CD4-positive, alpha-beta T cell treated with Interleukin-4 for 4 hours (primary cell): ENCODE results near the gene STUM.
"Not testable (repeated sequence)": the region's sequence is repeated elsewhere in the genome, so short reads cannot be mapped to it uniquely, and the experiment has no call there.

Experiments
- DNase-seq: peaks from one replicate; pipeline ENCODE4 v3.0.0-alpha.2; 2020

The STUM gene, protein sequence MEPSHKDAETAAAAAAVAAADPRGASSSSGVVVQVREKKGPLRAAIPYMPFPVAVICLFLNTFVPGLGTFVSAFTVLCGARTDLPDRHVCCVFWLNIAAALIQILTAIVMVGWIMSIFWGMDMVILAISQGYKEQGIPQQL

DNA sequence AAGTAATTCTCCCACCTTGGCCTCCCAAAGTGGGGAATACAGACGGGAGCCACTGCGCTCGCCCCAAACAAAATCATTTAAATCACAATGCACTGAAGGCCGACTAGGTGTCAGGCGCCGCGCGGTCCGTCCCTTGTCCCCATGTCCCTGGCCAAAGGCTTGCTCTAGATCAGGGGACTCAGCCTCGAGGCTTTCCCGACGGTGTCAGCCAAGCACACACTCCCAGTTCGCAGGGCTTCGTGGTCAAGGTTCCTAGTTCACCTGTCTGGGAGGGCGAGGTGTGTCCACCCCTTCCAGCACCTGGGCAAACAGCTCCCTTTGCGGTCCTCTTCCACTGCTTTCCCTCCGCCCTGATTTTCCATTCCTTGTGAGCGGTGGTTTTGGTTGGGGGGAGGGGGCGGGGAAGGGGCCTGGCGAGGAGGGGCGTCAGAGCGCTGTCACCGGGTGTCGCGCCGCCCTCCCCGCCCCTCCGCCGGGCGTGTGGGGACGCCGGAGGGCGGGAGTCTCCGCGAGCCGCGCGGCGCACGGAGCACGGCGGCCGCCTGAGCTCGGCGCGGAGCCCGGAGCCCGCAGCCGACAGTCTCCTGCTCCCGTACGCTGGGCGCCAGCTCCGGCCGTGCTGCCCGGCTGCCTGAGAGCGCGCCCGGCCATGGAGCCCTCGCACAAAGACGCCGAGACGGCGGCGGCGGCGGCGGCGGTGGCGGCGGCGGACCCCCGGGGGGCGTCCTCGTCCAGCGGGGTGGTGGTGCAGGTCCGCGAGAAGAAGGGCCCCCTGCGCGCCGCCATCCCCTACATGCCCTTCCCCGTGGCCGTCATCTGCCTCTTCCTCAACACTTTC is at the start of gene STUM:
Gene STUM, plus strand, starts transcription at position 509 of the 838 bp plus-strand sequence. Its CDS starts 141 bp downstream, at position 650.
- DNase-seq, result no peak

DNA sequence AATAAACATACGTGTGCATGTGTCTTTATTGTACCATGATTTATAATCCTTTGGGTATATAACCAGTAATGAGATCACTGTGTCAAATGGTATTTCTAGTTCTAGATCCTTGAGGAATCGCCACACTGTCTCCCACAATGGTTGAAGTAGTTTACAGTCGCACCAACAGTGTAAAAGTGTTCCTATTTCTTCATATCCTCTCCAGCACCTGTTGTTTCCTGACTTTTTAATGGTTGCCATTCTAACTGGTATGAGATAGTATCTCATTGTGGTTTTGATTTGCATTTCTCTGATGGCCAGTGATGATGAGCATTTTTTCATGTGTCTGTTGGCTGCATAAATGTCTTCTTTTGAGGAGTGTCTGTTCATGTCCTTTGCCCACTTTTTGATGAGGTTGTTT is 48.9 kb upstream of the STUM start:
- DNase-seq, result not testable (repeated sequence)

DNA sequence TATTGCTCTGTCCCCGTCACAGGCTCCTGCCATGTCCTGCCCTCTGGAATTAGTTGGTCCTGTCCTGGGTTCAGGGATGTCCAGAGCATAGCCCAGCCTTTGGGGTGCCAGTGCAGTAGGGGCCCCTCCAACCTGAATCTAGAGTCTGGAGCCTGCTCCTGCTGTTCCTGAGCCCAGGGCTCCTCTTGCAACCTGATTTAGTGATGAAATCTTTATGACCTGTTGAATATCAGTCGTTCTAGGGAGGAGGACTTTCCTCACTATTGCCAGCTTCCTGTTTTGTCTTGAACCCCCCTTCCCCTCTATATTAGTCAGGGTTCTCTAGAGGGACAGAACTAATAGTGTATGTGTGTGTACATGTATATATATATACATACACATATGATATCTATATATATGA is 42.5 kb upstream of the STUM start:
- no peak for DNase-seq

DNA sequence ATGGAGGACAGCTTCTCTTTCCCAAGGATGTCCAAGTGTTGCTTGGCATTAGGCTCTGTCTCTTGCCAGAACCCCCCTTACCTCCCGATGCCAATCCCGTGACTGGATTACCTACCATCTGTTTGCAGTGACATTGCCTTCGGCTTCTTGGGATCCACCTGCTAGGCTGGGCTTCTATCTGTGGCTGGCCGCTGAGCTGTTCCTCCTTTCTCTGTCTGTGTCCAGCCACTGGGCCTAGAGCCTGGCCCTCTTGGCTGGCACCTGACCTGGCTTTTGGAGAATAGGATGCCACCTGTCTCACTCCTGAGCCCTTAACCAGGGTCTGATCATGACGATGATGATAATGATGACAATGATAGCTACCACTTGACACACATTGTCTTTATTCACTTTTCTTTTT is 41.6 kb upstream of the STUM start:
- DNase-seq, result no peak

DNA sequence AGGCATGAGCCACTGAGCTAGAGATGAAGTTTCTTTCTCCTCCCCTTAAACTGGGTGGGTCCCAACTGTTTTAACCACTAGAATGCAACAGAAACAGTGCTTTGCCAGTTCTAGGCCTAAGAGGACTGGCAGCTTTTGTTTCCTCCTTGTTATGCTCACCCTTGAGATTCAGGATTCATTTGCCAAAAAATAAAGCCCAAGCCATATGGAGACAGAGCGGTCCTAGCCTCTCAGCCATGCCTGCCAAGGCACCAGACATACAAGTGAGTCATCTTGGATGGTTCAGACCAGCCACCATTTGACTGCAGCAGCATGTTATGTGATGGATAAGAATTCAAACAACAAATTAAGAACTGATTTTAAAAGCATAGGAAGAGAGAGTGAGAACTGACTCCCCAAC is 38.1 kb upstream of the STUM start:
- DNase-seq, result no peak

DNA sequence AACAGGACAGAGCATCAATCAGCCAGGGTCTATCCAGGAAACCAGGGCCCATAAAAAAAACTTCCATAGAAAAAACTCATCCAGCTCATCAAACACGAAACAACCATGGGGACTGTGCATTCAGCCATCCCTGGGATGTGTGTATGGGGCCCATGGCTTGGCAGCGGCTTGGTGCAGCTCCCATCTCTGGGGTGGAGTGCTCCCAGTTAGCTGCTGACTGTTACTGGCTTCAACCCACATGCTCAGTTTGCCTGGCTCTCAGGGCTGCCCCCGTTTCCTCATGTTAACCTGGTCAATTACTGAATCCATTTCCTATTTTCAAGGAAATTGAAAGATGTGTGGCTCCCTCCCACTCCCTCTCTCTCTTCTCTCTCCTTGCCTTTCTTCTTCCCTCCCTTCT is 37.3 kb upstream of the STUM start:
- DNase-seq, result no peak

DNA sequence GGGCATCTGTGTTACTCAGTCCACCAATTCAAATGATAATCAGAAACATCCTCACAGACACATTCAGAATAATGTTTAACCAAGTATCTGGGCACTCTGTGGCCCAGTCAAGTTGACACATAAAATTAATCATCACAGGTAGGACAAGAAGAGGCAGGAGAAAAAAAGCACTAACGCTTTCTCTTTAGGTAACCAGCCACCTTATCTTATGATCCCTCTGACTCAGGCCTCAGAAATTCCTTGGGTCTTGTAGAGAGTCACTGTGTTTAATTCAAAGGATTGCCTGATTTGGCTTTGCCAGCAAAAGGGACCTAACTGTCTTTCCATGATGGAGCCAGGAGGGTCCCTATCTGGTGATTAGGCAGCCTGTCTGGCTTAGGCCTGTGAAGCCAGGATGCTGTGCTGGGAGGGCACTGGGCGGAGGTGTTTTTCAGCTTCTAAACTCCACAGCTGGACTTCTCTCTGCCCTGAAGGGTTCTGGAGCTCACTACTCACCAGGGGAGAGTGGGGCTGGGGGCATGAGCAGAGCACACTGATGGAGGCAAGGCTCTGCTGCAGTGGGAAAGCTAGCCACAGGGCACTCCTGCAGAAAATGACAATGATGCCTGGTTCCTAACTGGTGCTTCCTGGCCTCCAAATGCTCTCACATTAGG is 36.4 kb upstream of the STUM start:
- no peak for DNase-seq

DNA sequence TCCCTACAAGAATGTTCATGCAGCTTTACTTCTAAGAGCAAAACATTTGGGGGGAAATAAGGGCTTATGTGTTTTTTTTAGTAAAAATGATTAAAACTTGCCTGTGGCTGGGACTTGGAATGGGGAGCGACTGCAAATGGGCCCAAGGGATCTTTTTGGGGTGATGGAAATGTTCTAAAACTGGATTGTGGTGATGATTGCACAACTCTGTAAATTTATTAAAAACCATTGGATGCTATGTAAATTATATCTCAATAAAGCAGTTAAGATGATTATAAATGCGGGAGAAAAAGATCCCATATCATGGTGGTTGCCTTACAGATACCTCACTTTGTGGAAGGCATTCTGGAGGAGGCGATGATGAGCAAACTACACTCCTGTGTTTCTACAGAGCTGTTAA is 30.2 kb upstream of the STUM start:
- no peak for DNase-seq

DNA sequence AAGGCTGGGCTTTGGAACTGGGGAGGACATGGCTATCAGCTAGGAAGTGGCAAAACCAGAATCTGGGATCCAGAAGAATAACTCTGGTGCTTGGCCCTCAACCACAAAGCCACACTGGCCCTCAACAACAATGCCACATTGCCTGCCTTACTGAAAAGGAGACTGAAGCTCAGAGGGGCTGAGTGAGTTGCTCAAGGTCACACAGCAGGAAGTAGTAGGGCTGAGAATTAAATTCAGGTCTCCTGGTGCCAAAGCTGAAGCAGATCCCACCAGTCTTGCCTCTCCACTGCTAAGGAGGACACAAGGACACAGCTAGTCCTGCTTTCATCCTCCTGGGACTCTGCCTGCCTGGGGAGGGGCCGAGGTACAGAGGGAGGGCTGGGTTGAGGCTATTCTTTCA is 29.4 kb upstream of the STUM start:
- no peak for DNase-seq

DNA sequence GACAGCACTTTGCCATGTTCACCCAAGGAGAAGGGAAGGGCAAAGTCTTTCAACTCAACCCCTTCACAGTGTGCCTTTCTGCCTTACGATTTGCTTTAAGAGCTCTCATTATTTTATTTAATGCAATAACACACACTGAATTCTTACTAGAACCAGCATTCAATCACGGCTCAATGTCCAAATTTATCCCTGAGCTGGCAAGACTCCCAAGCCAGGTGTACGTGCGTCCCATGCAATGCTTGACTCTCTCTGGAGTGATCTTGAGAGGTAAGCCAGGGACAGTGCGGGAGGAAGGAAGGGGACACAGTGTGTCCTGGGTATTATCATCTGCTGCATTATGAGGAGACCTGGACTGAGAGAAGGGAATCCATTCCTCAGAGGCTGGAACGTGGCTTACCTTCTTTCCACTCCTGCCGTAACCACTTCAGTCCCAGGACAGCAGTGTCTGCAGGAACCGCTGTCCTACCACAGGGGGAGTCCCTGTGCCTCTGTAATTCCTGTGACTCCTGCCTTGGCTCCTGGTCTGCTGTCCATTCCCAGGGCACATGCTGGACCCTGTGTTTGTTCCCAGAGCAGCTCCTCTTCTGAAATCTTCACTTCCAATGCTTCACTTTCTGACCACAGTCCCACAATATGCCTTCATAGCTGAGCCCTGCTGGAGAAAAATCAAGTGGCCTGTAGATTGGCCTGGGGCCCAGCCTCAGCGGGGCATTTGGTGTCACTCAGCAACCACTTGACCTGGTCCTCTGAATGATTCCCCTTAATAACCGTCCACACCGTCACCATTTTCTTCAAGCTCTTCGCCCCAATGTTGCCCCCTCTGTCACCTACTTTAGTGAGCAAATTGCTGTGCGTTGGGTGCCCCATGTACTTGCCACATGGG is 28.6 kb upstream of the STUM start:
- DNase-seq, result no peak

DNA sequence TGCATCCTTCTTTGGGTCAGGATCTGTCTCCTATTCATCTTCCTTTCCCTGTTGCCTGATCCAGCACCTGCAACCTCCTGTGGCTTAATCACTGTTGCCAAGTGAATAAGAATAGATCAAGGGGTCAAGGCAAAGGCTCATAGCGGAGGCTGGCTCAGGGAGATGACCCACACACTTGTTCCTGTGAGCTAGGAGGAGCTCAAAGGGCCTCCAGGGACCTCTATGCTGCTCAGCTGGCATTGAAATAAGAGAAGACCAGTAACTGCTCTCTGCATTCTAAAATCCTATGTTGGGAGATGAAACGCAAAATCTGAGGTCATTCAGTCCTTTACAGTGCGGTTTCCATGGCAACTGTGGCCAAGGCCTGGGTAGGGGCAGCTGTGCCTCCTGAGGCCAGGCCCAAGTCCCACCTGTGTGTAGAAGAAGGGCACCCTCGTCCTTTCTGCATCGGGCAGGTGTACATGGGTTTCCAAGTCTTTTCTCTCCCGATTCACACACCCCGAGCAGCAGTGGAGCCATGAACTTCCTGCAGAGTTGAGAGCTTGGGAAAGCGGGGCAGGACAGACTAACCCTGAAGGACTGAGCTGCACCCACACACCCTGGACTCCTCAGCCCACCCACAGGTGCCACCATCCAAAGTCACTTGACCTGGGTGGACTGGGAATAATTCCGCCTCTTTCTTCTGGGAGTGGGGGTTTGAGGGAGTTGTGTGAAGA is 27.8 kb upstream of the STUM start:
- no peak for DNase-seq

DNA sequence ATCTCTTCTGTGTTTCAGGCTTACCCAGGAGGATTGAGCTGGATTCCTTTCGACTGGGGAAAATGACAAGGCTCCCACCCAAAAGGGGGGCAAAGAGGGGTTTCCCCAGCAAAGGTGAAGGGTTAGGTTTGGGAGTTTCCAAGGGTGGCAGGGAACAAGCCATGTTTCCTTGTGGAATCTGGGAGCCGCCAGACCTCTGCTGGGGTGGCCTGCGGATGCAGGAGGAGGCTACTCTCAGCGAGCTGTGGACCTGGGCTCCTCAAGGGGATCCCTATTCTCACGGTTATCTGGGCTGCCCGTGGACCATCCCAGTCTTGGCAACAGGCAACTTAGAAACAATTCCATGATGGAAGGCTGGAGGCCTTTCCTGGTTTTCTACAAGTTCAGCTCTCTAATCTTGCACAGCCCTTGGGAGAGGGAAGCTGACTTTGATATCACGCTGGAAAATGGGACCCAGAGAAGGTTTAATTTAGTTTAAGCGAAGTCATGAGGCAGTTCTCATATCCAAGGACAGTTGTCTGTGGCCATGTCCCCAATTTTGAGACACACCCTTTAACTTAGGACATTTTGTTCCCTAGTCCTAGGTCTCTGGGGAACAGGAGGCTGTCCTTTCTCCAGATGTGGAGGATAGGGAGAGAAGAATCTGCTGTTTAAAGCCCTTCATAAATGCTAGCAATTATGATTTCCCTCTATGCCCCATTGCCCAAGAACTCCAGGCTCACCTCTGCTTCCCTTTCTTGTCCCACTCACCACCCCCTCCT is 24.7 kb upstream of the STUM start:
- DNase-seq, result no peak

DNA sequence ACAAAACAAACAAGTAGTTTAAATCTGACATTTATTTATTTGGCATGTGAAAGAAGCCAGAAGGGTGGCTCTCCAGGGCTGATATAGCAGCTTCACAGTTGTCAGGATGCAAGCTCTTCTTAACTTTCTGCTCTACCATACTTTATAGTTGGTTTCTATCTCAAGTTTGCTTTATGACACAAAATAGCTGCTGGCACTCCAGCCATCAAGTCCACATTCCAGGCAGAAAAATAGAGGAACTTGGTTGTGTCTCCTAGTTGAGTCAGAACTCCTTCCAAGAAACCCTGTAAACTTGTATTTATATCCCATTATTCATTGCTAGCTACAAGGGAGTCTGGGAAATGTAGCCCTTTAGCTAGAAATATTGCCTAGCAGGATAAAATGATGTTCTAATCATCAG is 24.0 kb upstream of the STUM start:
- DNase-seq, result no peak

DNA sequence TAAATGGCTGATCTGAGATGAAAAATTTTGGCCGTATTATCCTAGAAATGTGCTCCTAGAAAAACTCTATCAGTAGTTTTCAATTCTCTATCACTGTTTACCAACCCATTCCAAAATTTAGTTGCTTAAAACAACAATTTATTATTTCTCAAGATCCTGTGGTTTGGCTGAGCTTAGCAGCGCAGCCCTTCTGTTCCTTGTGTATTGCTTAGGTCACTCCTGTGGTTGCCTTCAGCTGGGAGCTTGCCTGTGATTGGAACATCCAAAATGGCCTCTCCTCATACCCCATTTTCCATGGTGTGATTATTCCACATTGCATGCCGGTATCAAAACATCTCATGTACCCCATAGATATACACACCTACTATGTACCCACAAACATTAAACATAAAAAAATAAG is 22.8 kb upstream of the STUM start:
- no peak for DNase-seq

DNA sequence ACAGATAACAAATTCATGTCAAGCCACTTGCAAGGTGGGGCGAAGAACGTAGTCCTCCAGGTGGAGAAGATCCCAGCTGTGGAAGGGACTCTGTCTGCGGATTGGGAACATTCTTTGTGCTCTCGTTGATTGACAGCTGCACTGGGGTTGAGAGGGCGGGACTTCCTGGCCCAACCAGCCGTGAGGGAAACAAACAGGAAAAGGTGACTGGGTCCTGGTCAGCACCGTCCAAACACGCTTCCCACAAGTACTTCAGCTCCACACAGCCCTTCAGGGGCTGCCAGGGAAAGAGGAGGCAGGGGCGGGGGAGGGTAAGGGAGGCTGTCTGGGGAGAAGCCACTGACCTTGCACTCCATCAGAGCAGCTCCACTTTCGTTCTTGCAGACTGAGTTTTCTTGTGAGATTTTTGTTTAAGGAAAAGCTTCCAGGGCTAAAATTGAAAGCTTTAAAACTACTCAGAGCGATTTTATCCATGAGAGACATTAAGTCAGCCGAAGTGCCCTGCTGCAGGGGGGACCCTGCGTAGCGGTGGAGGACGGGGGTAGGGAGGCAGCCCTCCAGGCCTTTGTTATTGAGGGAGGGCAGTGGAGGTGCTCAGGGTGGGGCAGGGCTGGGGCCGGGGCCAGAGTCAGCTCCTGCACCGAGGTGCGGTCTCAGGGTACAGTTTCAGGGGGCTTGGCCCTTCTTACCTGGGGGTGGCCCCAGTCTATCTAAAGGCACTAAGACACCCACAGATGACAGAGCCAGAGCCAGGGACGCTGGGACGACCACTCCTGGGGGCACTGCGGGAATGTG is 21.6 kb upstream of the STUM start:
- no peak for DNase-seq

DNA sequence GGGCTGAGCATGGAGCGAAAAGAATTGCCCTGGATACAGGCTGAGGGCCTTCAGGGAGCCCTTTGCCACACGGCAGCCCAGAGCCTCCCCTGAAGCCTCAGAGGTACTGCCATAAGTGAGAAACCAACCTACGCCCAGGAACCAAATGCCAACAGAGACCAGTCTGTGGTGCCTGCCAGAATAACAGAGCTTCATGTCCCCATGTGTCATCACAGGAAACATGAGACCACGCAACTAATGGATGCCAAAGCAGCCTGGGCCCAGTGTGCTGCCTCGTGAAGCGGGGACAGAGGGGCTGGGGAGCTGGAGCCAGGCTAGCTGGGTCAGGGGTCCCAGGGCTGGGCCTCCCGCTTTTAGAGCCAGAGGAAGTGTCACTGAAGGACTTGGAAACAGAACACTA is 18.7 kb upstream of the STUM start:
- DNase-seq, result no peak

DNA sequence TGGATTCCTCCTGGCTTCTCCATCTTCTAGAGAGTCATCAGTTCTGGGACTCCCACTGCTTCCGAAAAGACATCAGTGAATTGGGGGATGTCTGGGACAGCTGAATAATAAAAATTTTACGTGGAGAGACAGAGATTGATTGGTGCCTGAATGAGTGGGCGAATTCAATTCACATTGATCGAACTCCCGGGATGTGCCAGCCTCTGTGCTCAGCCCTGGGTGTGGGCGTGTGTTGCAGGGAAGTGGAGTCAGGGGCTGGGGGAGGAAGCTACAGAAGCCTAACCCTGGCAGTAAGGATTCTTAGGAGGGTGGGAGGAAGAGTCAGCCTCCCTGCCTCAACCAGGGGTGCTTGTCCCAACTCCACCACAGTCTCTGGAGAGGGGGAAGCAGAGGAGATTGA is 18.0 kb upstream of the STUM start:
- DNase-seq, result no peak

DNA sequence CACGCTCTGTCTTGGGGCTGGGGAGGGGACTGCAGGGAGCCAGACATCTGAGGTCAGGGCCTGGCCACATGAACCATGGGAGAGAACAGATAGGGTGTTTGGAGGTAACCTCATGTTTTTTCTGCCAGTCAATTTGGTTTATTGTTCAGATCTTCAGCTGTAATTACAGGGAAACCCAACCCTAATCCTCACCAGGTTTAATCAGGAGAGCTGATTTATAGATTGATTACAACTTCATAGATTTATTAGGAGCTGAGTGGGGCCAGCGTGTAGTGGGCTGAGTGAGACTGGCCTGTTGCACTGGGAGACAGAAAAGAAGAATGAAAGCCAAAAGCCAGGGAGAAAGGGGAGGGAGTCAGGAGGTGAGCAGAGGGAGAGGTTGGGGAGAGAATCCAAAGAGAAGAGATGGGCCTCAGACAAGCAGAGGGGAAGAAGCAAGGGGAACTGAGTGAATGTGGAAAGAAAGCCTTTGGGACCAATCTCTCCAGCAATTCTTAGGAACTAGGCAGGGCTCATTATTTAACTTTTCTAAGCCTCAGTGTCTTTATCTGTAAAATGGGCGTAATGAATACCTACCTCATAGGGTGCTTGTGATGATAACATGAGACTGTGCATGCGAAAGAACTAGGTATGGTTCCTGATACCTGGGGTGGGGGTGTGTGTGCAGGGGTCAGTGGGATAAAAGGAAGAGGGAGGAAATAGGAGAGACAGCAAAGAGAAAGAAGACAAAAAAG is 17.0 kb upstream of the STUM start:
- DNase-seq, result no peak

DNA sequence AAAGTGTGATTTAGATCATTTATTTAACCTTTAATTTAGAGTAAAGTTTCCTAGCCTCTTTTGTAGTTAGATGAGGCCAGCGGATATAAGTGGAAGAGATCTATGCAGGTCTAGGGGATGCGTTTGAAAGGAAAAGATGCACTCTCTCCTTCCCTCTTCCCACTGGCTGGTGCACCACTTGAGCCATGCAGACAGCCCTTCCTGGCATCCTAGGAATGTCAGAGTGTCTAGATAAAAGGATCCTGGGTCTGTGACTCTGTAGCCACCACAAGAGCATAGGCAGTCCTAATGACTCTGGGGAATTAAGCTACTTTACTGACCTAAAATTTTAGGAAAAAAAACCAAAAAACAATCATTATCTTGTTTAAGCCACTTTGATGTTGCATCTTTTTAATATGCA is 16.0 kb upstream of the STUM start:
- no peak for DNase-seq

DNA sequence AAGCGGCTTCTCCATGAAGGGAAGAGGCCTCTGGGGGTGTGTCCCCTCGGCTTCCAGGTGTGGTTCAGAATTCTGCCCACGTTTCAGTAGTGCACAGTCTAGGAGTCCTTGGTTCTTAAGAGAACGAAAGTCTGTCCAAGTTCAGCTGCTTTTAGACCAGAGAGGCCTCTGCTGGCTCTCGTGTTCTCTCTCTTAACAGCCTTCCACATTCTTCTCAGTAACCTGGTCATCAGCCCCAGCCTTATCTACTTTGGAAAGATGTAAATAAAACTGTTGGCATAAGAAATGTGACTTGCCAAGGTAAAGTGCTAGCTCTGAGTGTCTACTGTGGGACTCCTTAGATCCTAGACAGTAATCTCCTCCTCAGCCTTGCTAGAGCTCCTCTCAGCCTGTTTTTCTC is 15.3 kb upstream of the STUM start:
- DNase-seq, result no peak
